HG03045 (cell line): ENCODE results near the gene ZFHX3.

Source experiments
- ATAC-seq: cut with Tn5 transposase; IDR thresholded peaks from one replicate; pipeline ENCODE4 v1.9.1; 2021; ENCODE audit warnings: mild to moderate bottlenecking, moderate library complexity; ENCODE audit not compliant: unreplicated experiment

The ZFHX3 gene

GRCh38 chr16:72911971-72912370, 136.0 kb downstream of the ZFHX3 start:
- no peak for ATAC-seq

GRCh38 chr16:72910875-72911274, 137.1 kb downstream of the ZFHX3 start:
- ATAC-seq: no peak

- ATAC-seq: no peak
Measured at GRCh38 chr16:72910381-72910780, 137.5 kb downstream of the ZFHX3 start.

GRCh38 chr16:72909196-72909595, 138.7 kb downstream of the ZFHX3 start:
- no peak for ATAC-seq

GRCh38 chr16:72908362-72909167, 139.4 kb downstream of the ZFHX3 start:
- no peak for ATAC-seq

- ATAC-seq: no peak
Measured at GRCh38 chr16:72905581-72905980, 142.3 kb downstream of the ZFHX3 start.

- no peak for ATAC-seq
Measured at GRCh38 chr16:72903176-72903575, 144.8 kb downstream of the ZFHX3 start.

GRCh38 chr16:72902206-72902605, 145.7 kb downstream of the ZFHX3 start:
- ATAC-seq: no peak

GRCh38 chr16:72901000-72901627, 146.8 kb downstream of the ZFHX3 start:
- no peak for ATAC-seq

GRCh38 chr16:72898216-72898825, 149.6 kb downstream of the ZFHX3 start:
- no peak for ATAC-seq

- no peak for ATAC-seq
Measured at GRCh38 chr16:72897707-72898106, 150.2 kb downstream of the ZFHX3 start.

GRCh38 chr16:72896485-72897118, 151.3 kb downstream of the ZFHX3 start:
- no peak for ATAC-seq

- no peak for ATAC-seq
Measured at GRCh38 chr16:72895951-72896350, 152.0 kb downstream of the ZFHX3 start.

- ATAC-seq: no peak
Measured at GRCh38 chr16:72894293-72895151, 153.4 kb downstream of the ZFHX3 start.

GRCh38 chr16:72891291-72892227, 156.4 kb downstream of the ZFHX3 start:
- no peak for ATAC-seq

GRCh38 chr16:72890587-72890986, 157.3 kb downstream of the ZFHX3 start:
- ATAC-seq: no peak

GRCh38 chr16:72889616-72890582, 158.0 kb downstream of the ZFHX3 start:
- no peak for ATAC-seq

GRCh38 chr16:72887537-72887936, 160.4 kb downstream of the ZFHX3 start:
- ATAC-seq: no peak
